GM12891 (cell line): Measurements from ENCODE around the gene FLT1.
A peak's percentile ranks its signal among the peaks of the same experiment; 100 is the strongest.

Source experiments
- DNase-seq: peaks from one replicate; pipeline ENCODE4 v3.0.0; 2011; ENCODE audit warnings: low spot score; ENCODE audit not compliant: insufficient read length
- FAIRE-seq: peaks from 2 replicates; lab custom pipeline; 2011; peaks lifted over from hg19 to GRCh38; lab: Jason Lieb, UNC
- PAX5 ChIP-seq: IDR thresholded peaks from 2 replicates; pipeline ENCODE4 v1.6.1; 2011; ENCODE audit warnings: low read length, moderate library complexity, mild to moderate bottlenecking; ENCODE audit not compliant: insufficient read depth, severe bottlenecking
- POLR2A ChIP-seq: IDR thresholded peaks from 2 replicates; pipeline ENCODE4 v1.6.1; 2011; ENCODE audit warnings: low read depth, low read length, control low read depth
- POLR2AphosphoS5 ChIP-seq: IDR thresholded peaks from 2 replicates; pipeline ENCODE4 v1.6.1; 2011; ENCODE audit warnings: low read depth, low read length, control low read depth
- POU2F2 ChIP-seq: IDR thresholded peaks from 2 replicates; pipeline ENCODE4 v1.6.1; 2011; ENCODE audit warnings: low read depth, mild to moderate bottlenecking, control low read depth, low read length, moderate library complexity
- SPI1 ChIP-seq: IDR thresholded peaks from 2 replicates; pipeline ENCODE4 v1.6.1; 2011; ENCODE audit warnings: low read depth, low read length, control low read depth
- TAF1 ChIP-seq: IDR thresholded peaks from 2 replicates; pipeline ENCODE4 v1.6.1; 2011; ENCODE audit warnings: low read depth, low read length, control low read depth

The FLT1 gene

DNA sequence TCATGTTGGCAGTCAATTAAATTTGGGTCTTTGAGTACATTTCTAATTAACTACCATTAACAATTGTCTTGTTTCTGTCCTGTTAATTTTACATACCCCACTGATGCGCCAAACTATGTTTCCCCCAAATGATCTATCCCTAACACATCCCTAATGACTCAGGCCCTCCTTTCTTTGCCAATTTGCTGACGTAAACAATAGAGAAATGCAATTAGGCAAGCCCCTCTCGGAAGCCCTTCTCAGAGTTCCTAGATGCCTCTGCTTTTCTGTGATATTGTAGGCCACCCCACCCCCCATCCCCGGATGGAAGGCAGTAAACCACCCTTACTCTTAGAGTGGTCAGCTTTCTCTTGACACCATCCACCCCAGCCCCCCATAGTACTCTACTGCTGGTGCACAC is 74.2 kb downstream of the FLT1 start:
- FAIRE-seq: no peak
- no peak for DNase-seq
- TF ChIP-seq POU2F2 (no peak), SPI1 (no peak), POLR2AphosphoS5 (no peak), TAF1 (no peak), POLR2A (no peak), PAX5 (no peak)

DNA sequence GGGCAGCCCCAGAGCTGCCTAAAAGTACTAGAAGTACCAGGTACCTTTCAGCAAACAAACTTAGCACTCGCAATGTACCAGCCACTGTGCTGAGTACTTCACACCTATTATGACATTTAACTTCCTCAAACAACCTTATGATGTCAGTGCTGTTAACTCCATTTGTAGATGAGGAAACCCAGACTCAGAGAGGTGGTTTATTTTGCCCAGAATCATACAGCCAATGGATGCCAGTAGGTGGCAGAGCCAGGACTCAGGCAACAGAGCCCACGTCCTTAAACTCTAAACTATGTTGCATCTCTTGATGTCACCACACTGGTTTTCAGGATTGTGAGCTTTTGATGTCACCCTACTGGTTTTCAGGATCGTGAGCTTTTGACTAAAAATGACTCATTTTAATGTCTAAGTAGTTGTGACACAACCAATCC is 78.9 kb downstream of the FLT1 start:
- no peak for DNase-seq
- FAIRE-seq: peak; percentile 55
- TF ChIP-seq TAF1 (no peak), POLR2A (no peak), SPI1 (no peak), POLR2AphosphoS5 (no peak), PAX5 (no peak), POU2F2 (no peak)

DNA sequence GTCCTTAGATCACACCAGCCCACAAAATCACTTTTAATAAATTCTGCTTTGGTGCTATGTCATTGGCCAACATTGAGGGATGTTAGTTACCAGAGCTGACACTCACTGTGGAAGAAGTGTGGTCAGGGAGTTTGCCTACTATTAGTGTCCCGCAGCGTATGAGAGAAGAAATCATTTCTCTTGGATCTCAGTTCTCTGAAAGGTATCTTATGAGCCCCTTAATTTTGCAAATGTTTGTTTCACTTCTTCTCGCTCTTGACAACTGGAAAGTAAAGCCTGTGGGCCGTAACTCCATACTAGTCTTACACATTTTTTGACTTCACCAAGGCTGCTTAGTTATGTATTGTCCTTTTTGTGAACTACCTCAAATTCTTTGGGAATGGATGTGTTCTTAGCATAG is 80.9 kb downstream of the FLT1 start:
- DNase-seq (peak; percentile 13), FAIRE-seq (peak; percentile 38)
- TF ChIP-seq POU2F2: no peak
- TF ChIP-seq TAF1: no peak
- no peak for TF ChIP-seq POLR2A
- TF ChIP-seq POLR2AphosphoS5: no peak
- TF ChIP-seq SPI1: peak; percentile 70
- TF ChIP-seq PAX5: no peak

DNA sequence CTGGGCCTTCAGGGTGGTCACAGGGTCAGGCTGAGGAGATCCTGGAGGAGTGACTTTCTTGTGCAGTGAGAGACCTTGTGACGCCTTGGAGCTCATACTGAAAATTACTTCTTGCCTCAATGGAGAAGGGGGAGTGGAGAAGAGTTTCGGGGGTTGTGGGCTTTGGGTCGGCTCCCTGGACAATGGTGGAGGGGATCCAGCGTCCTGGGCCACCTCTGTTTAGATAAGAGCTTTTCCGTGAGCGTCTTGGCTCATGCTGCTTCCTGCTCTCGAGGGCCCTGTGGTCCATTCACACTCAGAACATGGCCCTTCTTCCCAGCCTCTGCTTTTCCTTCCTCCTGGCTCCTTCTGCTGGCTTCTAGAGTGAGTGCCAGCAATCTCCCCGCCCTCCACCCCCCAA is 81.9 kb downstream of the FLT1 start:
- no peak for TF ChIP-seq TAF1
- TF ChIP-seq SPI1: no peak
- TF ChIP-seq POLR2A: no peak
- no peak for TF ChIP-seq POU2F2
- TF ChIP-seq POLR2AphosphoS5: no peak
- no peak for TF ChIP-seq PAX5
- DNase-seq (no peak), FAIRE-seq (no peak)

DNA sequence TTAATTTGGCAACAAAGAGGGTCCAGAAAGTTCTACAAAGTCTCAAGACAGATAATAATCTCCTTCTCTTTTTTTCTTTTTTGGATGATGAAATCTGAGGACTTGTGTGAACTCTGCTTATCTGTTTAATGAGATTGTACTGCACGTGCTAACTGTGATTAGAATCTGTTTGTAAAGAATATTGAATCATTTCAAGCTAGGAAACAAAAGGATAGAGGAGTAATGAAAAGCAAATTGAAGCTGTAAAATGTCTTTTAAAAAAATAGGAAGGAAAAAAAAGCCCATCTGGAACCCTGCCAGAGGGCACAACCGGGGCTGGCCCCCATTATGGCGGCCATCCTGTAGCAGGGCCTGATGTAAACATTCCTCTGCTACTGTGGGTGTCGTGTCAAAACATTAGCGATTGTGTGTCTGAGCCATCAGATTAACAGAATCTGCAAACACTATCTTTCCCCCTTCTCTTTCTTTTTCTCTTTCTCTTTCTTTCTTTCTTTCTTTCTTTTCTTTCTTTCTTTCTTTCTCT is 83.0 kb downstream of the FLT1 start:
- DNase-seq: no peak
- FAIRE-seq: no peak

DNA sequence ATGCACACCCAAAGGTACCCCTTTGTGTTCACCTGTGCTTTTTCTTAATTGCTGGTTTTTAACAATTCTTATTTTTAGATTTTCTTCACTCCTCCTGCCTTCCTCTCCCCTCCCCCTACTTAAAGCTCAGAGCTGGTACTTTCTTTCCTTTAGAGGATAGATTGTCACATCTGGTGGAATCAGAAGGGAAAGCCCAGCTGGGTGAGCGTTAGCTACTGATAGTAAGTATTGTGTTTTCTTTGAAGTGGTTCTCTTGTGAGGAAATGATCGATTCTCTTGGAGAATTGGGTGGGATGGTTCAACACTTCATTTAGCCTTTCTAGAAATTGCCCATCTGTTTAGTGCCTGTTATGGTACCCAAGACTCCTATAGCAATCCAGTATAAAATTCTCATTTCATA is 84.8 kb downstream of the FLT1 start:
- no peak for TF ChIP-seq TAF1
- no peak for TF ChIP-seq PAX5
- no peak for TF ChIP-seq POLR2AphosphoS5
- no peak for TF ChIP-seq SPI1
- no peak for TF ChIP-seq POLR2A
- DNase-seq (no peak), FAIRE-seq (no peak)

More for the DNA sequence above, 83.0 kb downstream of the FLT1 start:
- no peak for TF ChIP-seq POLR2A
- no peak for TF ChIP-seq TAF1
- TF ChIP-seq SPI1: no peak
- TF ChIP-seq PAX5: no peak
- no peak for TF ChIP-seq POLR2AphosphoS5
- no peak for TF ChIP-seq POU2F2

DNA sequence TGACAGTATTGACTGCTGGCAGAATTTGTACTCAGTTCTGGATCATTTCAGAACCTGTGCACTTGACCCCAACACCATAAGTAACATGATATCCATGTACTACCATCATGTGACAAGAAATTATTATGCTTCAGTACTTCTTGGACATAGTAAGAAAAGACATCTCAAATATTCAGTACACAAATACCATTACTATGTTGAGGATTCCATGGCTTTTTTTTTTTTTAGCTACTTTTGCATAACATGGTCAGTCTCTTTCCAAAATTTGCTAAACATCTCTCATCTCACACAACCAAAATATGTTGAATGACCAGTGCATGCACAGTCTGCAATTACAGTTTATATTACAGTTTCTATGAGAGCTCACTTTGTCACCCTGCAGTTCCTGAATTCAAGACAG is 85.3 kb downstream of the FLT1 start:
- peak; percentile 43 for FAIRE-seq
- no peak for DNase-seq
- TF ChIP-seq TAF1: no peak
- no peak for TF ChIP-seq POLR2AphosphoS5
- TF ChIP-seq PAX5: no peak
- TF ChIP-seq SPI1: no peak
- no peak for TF ChIP-seq POU2F2
- TF ChIP-seq POLR2A: no peak

DNA sequence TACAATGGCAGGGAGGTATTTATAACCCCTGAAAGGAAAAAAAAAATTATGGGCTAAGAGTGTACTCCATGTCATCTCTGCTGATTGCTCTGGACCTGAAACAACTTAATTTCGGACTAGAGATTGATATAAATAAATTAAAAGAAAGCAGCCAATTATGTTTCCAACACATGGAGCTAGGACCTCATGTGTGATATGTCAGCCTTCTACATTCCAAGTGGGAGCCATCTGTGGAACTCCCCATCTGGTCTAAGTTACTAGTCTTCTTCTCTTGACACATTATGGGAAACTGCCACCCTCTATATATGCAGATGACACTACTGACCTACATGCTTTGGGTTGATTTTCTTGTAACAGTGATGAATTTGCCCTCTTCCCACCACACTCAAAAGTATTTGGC is 86.1 kb downstream of the FLT1 start:
- DNase-seq (no peak), FAIRE-seq (no peak)
- no peak for TF ChIP-seq POLR2AphosphoS5
- no peak for TF ChIP-seq POLR2A
- no peak for TF ChIP-seq PAX5

DNA sequence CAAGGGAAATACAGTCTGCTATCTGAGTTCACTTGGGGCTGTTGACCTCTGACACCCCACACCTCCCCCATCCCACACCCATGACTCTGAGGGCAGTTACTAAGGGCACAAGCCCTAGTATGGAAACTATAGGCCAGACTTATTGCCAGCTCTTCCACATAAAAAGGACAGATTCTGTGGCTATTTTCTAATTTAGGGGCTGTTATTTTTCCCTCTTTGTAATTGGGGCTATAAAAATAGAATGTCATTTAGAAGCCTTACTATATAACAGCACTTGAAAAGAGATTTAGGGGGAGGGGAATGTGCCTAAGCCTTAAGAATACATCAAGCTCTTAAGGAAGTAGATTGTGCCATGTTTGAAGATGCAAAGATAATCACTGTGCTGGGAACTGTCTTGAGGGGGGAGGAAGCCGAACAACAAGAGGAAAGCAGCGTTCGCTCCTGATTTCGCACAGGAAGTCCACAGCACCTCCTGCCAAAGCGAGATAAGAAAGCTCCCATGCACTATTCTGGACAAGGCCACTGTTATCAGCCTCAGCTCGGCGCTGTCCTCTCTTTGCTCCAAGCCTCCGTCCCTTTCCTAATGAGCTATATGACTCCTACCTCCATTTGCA is 86.6 kb downstream of the FLT1 start:
- peak; percentile 67 for FAIRE-seq
- DNase-seq: no peak
- TF ChIP-seq POU2F2: no peak
- no peak for TF ChIP-seq POLR2AphosphoS5
- no peak for TF ChIP-seq SPI1
- no peak for TF ChIP-seq POLR2A
- no peak for TF ChIP-seq PAX5
- no peak for TF ChIP-seq TAF1

DNA sequence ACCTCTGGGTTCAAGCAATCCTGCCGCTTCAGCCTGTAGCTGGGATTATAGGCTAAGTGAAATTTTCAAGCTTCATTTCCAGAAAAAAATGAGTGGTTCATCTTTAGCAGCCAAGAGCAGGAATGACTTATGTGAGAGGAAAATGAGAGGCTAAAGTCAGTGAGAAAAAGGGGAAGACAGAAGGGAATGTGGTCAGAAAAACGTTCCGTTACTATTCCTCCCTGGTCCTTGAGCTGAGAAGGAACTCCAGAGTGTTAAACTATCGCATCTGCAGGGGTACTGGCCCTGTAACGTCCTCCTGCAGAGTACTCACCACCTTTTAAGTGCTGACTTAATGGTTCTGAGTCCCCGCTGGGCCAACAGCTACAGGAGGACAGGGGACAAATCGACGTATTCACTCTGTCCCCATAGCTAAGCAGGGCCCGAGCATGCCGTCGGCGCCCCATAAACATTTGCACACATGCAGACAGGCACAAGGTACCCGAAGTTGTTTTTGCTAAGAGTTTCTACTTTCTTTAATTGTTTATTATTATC is 88.1 kb downstream of the FLT1 start:
- DNase-seq (no peak), FAIRE-seq (no peak)
- TF ChIP-seq POU2F2: no peak
- no peak for TF ChIP-seq SPI1
- TF ChIP-seq POLR2AphosphoS5: no peak
- no peak for TF ChIP-seq PAX5
- TF ChIP-seq POLR2A: no peak
- no peak for TF ChIP-seq TAF1

DNA sequence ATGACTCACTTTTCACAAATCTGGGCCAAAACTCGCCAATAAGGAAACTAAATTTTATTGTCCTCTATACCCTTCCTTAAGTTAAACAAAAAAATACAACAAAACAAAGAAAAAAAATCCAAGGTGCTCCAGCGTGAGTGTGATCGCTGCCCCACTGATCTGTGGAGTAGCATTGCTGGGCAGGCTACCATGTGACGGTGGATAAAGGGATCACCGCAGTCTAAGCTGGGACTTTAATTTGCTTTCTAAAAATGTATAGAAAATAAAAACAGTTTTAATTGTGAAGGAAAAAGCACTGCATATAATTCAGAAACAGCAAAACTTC is 92.9 kb downstream of the FLT1 start:
- no peak for DNase-seq
- no peak for FAIRE-seq
- TF ChIP-seq PAX5: no peak
